Stimulated activated CD4-positive, alpha-beta T cell treated with anti-CD3 and anti-CD28 coated beads, Interleukin-15, amount 100 ng/mL, for 24 hours (primary cell): ENCODE measurements around the gene CUEDC1.

Experiments used
- DNase-seq: peaks from one replicate; pipeline ENCODE4 v3.0.0-alpha.2; 2020

The CUEDC1 gene

GRCh38 chr17:57874058-57874419 lies 81.2 kb downstream of the CUEDC1 start:
- DNase-seq: no peak

GRCh38 chr17:57873261-57874057 lies 81.8 kb downstream of the CUEDC1 start:
- no peak for DNase-seq

- no peak for DNase-seq
Observed at GRCh38 chr17:57872536-57872935, 82.7 kb downstream of the CUEDC1 start.

GRCh38 chr17:57871863-57872262 lies 83.3 kb downstream of the CUEDC1 start:
- DNase-seq: no peak

- DNase-seq: no peak
Observed at GRCh38 chr17:57871155-57871554, 84.1 kb downstream of the CUEDC1 start.

- no peak for DNase-seq
Observed at GRCh38 chr17:57870283-57870635, 85.0 kb downstream of the CUEDC1 start.

GRCh38 chr17:57869617-57870282 lies 85.5 kb downstream of the CUEDC1 start:
- no peak for DNase-seq

- no peak for DNase-seq
Observed at GRCh38 chr17:57868910-57869616, 86.1 kb downstream of the CUEDC1 start.

- DNase-seq: peak; percentile 40
Observed at GRCh38 chr17:57868007-57868909, 87.0 kb downstream of the CUEDC1 start.

GRCh38 chr17:57867126-57867525 lies 88.1 kb downstream of the CUEDC1 start:
- no peak for DNase-seq

GRCh38 chr17:57866723-57867122 lies 88.5 kb downstream of the CUEDC1 start:
- DNase-seq: no peak

GRCh38 chr17:57866319-57866718 lies 88.9 kb downstream of the CUEDC1 start:
- no peak for DNase-seq

GRCh38 chr17:57864273-57864672 lies 90.9 kb downstream of the CUEDC1 start:
- no peak for DNase-seq

GRCh38 chr17:57862694-57863667 lies 92.2 kb downstream of the CUEDC1 start:
- no peak for DNase-seq

- no peak for DNase-seq
Observed at GRCh38 chr17:57861790-57862693, 93.2 kb downstream of the CUEDC1 start.

GRCh38 chr17:57861000-57861789 lies 94.0 kb downstream of the CUEDC1 start:
- peak; percentile 45 for DNase-seq

- DNase-seq: no peak
Observed at GRCh38 chr17:57860414-57860999, 94.7 kb downstream of the CUEDC1 start.

GRCh38 chr17:57859601-57860413 lies 95.4 kb downstream of the CUEDC1 start:
- no peak for DNase-seq
